OCI-LY7 (cell line): ENCODE measurements around the gene GNAI2. TPM values are rescaled to one million over a fixed set of nuclear protein-coding genes. Genes with fewer than 3 reads are reported as not detected.

Experiments
- BruUV-seq: library from RNA; stranded (reverse); fragments of 400-500 nt; replicated peaks from 2 replicates; lab custom pipeline; 2021; lab: Mats Ljungman, UMichigan
- CTCF ChIA-PET: fragments of 300-600 bp; sonication (Branson Sonifier 250); formaldehyde crosslinking; loops from one replicate; lab custom pipeline; 2022; ENCODE audit warnings: antibody characterized with exemption; ENCODE audit not compliant: unreplicated experiment; lab: Charles Lee
- POLR2A ChIA-PET: fragments of 300-600 bp; sonication (Branson Sonifier 250); formaldehyde crosslinking; loops from one replicate; lab custom pipeline; 2022; ENCODE audit warnings: antibody characterized with exemption; lab: Charles Lee
- DNase-seq: peaks from one replicate; pipeline ENCODE4 v3.0.0-alpha.2; 2015; ENCODE audit warnings: low spot score
- H2AFZ ChIP-seq: fragments of 200-600 bp; sonication (generic), shearing (Covaris generic); 2 replicates; pipeline ENCODE4 v1.6.1; 2014; ENCODE audit warnings: mild to moderate bottlenecking, antibody characterized with exemption, low read length, moderate library complexity
- H3K27ac ChIP-seq: fragments of 200-600 bp; sonication (generic); 2 replicates; pipeline ENCODE4 v1.5.1; 2014; ENCODE audit warnings: mixed run types, low read depth, mild to moderate bottlenecking, moderate library complexity, low read length, inconsistent platforms; ENCODE audit not compliant: poor library complexity, severe bottlenecking
- H3K36me3 ChIP-seq: fragments of 200-600 bp; sonication (generic); 2 replicates; pipeline ENCODE4 v1.6.1; 2014; ENCODE audit warnings: mild to moderate bottlenecking, antibody characterized with exemption, low read length, moderate library complexity, mixed read lengths; ENCODE audit not compliant: insufficient read depth
- H3K4me1 ChIP-seq: fragments of 200-600 bp; sonication (generic); 2 replicates; pipeline ENCODE4 v1.5.1; 2014; ENCODE audit warnings: mild to moderate bottlenecking, low read length; ENCODE audit not compliant: insufficient read depth, poor library complexity, severe bottlenecking
- H3K4me2 ChIP-seq: fragments of 200-600 bp; sonication (generic); 2 replicates; pipeline ENCODE4 v1.6.1; 2014; ENCODE audit warnings: mild to moderate bottlenecking, low read length
- H3K4me3 ChIP-seq: fragments of 200-600 bp; sonication (generic); 2 replicates; pipeline ENCODE4 v1.5.1; 2014; ENCODE audit warnings: mild to moderate bottlenecking, low read depth, low read length; ENCODE audit not compliant: poor library complexity, severe bottlenecking
- H3K79me2 ChIP-seq: fragments of 200-600 bp; sonication (generic); 2 replicates; pipeline ENCODE4 v1.6.1; 2016; ENCODE audit warnings: low read depth, mild to moderate bottlenecking, low read length, moderate library complexity, mixed read lengths; ENCODE audit not compliant: insufficient read depth
- H3K9me2 ChIP-seq: fragments of 200-600 bp; sonication (generic); 2 replicates; pipeline ENCODE4 v1.6.1; 2016; ENCODE audit warnings: mild to moderate bottlenecking, low read length, mixed read lengths; ENCODE audit not compliant: insufficient read depth
- H3K9me3 ChIP-seq: fragments of 200-600 bp; sonication (generic); 2 replicates; pipeline ENCODE4 v1.6.1; 2014; ENCODE audit warnings: mild to moderate bottlenecking, mixed run types, low read length, mixed read lengths
- H4K20me1 ChIP-seq: fragments of 200-600 bp; sonication (generic); 2 replicates; pipeline ENCODE4 v1.6.1; 2014; ENCODE audit warnings: mild to moderate bottlenecking, antibody characterized with exemption, low read length, moderate library complexity, mixed read lengths; ENCODE audit not compliant: insufficient read depth
- CTCF ChIP-seq: fragments of 200-600 bp; sonication (generic); conservative IDR thresholded peaks from 2 replicates; pipeline ENCODE4 v1.5.1; 2014; ENCODE audit warnings: mild to moderate bottlenecking, antibody characterized with exemption, low read length, moderate library complexity, mixed read lengths
- EZH2phosphoT487 ChIP-seq: fragments of 200-600 bp; sonication (generic); IDR thresholded peaks from 2 replicates; pipeline ENCODE4 v1.6.1; 2018; ENCODE audit warnings: low read depth, borderline replicate concordance, mild to moderate bottlenecking, mixed run types, antibody characterized with exemption, low read length, moderate library complexity, mixed read lengths
- intact Hi-C: fragments of 100-400 bp; cut with micrococcal nuclease; formaldehyde crosslinking; loops from one replicate; pipeline ENCODE4 v1.10.0; 2022; ENCODE audit not compliant: unreplicated experiment
- total RNA-seq, 2 experiments: library from RNA; depleted of rRNA in 1 of 2; stranded (reverse); fragments of >200 nt in 1 of 2; shearing (Covaris generic) in 1 of 2; gene quantifications; 2 replicates each; pipeline ENCODE4 v1.2.3, GENCODE V29; 2014 to 2022

GNAI2 gene
- total RNA-seq, 2 experiments from 2014 or later = 190 to 256 TPM

GRCh38 chr3:50297896-50298725 lies 62.1 kb downstream of the GNAI2 start:
- Histone ChIP-seq H3K9me3 (no peaks in the 10 kb centered on the region), H4K20me1 (no peaks in the 10 kb centered on the region), H3K4me3 (peak overlapping the region; percentile 78), H3K4me2 (peak overlapping the region; percentile 91), H3K9me2 (no peaks in the 10 kb centered on the region), H3K36me3 (no peaks in the 10 kb centered on the region), H2AFZ (no peak overlapping the region; the same call in 1 of the 2 replicates), H3K27ac (no peak overlapping the region), H3K4me1 (peaks cover 21% of the 10 kb centered on the region), H3K79me2 (no peaks in the 10 kb centered on the region)
- intact Hi-C loops = loop anchor here (2.0 to 5.0 kb wide), 2 partner anchors 39 to 51 kb away; no protein-coding TSS in a partner anchor
- no TSS peak for BruUV-seq
- ChIA-PET POLR2A (interaction anchor here (0.6 to 2.4 kb wide), 3 partner anchors 20 to 39 kb away, joined by 3 to 13 read pairs (median 8); no protein-coding TSS in a partner anchor), CTCF (interaction anchor here (1.5 kb wide), 1 partner anchor 39 kb away, joined by 5 read pairs; no protein-coding TSS in a partner anchor)
- TF ChIP-seq CTCF = no peak
- TF ChIP-seq EZH2phosphoT487 = no peak
- no peak for DNase-seq

- Histone ChIP-seq H2AFZ (peak within 1 kb of the TSS; percentile 85), H3K27ac (peak within 1 kb of the TSS; percentile 58), H3K4me2 (peak within 1 kb of the TSS; percentile 91), H3K9me2 (no peaks in the 10 kb centered on the region), H3K36me3 (no peaks in the 10 kb centered on the region), H3K9me3 (no peaks in the 10 kb centered on the region), H3K4me1 (peaks cover 19% of the 10 kb centered on the region), H3K79me2 (no peaks in the 10 kb centered on the region), H4K20me1 (no peaks in the 10 kb centered on the region), H3K4me3 (peak within 1 kb of the TSS; percentile 78)
- POLR2A ChIA-PET = interaction anchor here (0.6 to 2.4 kb wide), 9 partner anchors 15 to 1086 kb away, joined by 3 to 13 read pairs (median 3); partner anchors contain the start of genes MANF and TUSC2
- no TSS peak for BruUV-seq
- DNase-seq = peak; percentile 99
- TF ChIP-seq EZH2phosphoT487 (no peak), CTCF (peak; percentile 59; the same call in 1 of the 2 replicates)
- intact Hi-C loops = loop anchor here (1.0 to 5.0 kb wide), 3 partner anchors 25 to 52 kb away; no protein-coding TSS in a partner anchor
- CTCF ChIA-PET = interaction anchor here (0.5 to 1.5 kb wide), 4 partner anchors 29 to 80 kb away, joined by 3 to 7 read pairs (median 4); partner anchors contain the start of gene TUSC2
Measured at GRCh38 chr3:50298836-50299637, 63.0 kb downstream of the GNAI2 start, which contains the start of the genes HYAL3 and NAA80. Gene HYAL3 (minus strand): TSS chr3:50299405. CDS start chr3:50295602, 3,803 bp downstream. Gene NAA80 (minus strand): TSS chr3:50299405. CDS start chr3:50297463, 1,942 bp downstream.
